Panc1 (cell line): ENCODE results near the gene HNRNPU. TPM values are rescaled to one million over a fixed set of nuclear protein-coding genes. Genes with fewer than 3 reads are reported as not detected.

Experiments used
- ATAC-seq: fragments of 200-7000 bp; cut with Tn5 transposase; 2 replicates; pipeline ENCODE4 v1.9.1; 2020; ENCODE audit warnings: mild to moderate bottlenecking, moderate library complexity
- BruUV-seq: library from RNA; stranded (reverse); fragments of 400-500 nt; replicated peaks from 2 replicates; lab custom pipeline; 2021; lab: Mats Ljungman, UMichigan
- CTCF ChIA-PET: fragments of 300-600 bp; sonication (Branson Sonifier 250); formaldehyde crosslinking; loops from one replicate; lab custom pipeline; 2022; ENCODE audit warnings: antibody characterized with exemption; lab: Charles Lee
- POLR2A ChIA-PET: fragments of 300-600 bp; sonication (Branson Sonifier 250); formaldehyde crosslinking; loops from one replicate; lab custom pipeline; 2022; ENCODE audit warnings: antibody characterized with exemption; lab: Charles Lee
- DNase-seq: peaks from one replicate; pipeline ENCODE4 v3.0.0-alpha.2; 2010; ENCODE audit warnings: low read depth, low spot score
- H3K27ac ChIP-seq: 2 replicates; pipeline ENCODE4 v1.5.1; 2011; ENCODE audit warnings: mild to moderate bottlenecking, low read length, inconsistent platforms
- H3K27me3 ChIP-seq: fragments of 200-500 bp; sonication (Bioruptor generic); 2 replicates; pipeline ENCODE4 v1.6.0; 2014; ENCODE audit warnings: low read length, inconsistent platforms; ENCODE audit not compliant: control insufficient read depth, insufficient read depth
- H3K36me3 ChIP-seq: fragments of 200-500 bp; sonication (Bioruptor generic); 2 replicates; pipeline ENCODE4 v1.5.1; 2014; ENCODE audit warnings: inconsistent platforms, mild to moderate bottlenecking, low read length, moderate library complexity; ENCODE audit not compliant: control insufficient read depth, insufficient read depth
- H3K4me1 ChIP-seq: 2 replicates; pipeline ENCODE4 v1.5.1; 2011; ENCODE audit warnings: inconsistent platforms, mild to moderate bottlenecking, low read length, moderate library complexity; ENCODE audit not compliant: control insufficient read depth, insufficient read depth
- H3K4me3 ChIP-seq, 2 experiments: 2 replicates each; pipeline ENCODE4 v1.5.1; 2011 to 2012; ENCODE audit warnings: low read depth in 2 of 2, low read length in 2 of 2, mild to moderate bottlenecking in 2 of 2, inconsistent platforms in 1 of 2, moderate library complexity in 1 of 2
- H3K9me3 ChIP-seq: fragments of 200-500 bp; sonication (Bioruptor generic); 2 replicates; pipeline ENCODE4 v1.5.1; 2014; ENCODE audit warnings: low read depth, mild to moderate bottlenecking, inconsistent platforms, low read length, moderate library complexity; ENCODE audit not compliant: control insufficient read depth, insufficient read depth
- CTCF ChIP-seq: fragments of 450-650 bp; IDR thresholded peaks from 2 replicates; pipeline ENCODE4 v1.5.1; 2017; ENCODE audit warnings: mild to moderate bottlenecking
- POLR2AphosphoS5 ChIP-seq: IDR thresholded peaks from 2 replicates; pipeline ENCODE4 v1.6.1; 2012; ENCODE audit warnings: mild to moderate bottlenecking, low read depth, low read length, moderate library complexity
- REST ChIP-seq, 2 experiments: IDR thresholded peaks; 2 replicates each; pipeline ENCODE4 v1.6.1; 2011 to 2012; ENCODE audit warnings: low read depth in 2 of 2, control low read depth in 1 of 2, low read length in 1 of 2, mild to moderate bottlenecking in 1 of 2, moderate library complexity in 1 of 2; ENCODE audit not compliant: insufficient read depth in 1 of 2
- SIN3A ChIP-seq: IDR thresholded peaks from 2 replicates; pipeline ENCODE4 v1.6.1; 2012; ENCODE audit warnings: low read depth, mild to moderate bottlenecking, low read length, moderate library complexity, borderline replicate concordance; ENCODE audit not compliant: insufficient read depth
- TCF7L2 ChIP-seq: IDR thresholded peaks from 2 replicates; pipeline ENCODE4 v1.6.1; 2011; ENCODE audit warnings: mild to moderate bottlenecking, low read depth, low read length, inconsistent platforms
- in situ Hi-C: cut with HindIII; loops from 2 replicates; pipeline ENCODE4 v1.10.0; 2016; ENCODE audit warnings: low sequenced_read_pairs, low pct_unique_long_range_greater_than_20kb
- intact Hi-C: fragments of 100-400 bp; cut with micrococcal nuclease; formaldehyde crosslinking; loops from one replicate; pipeline ENCODE4 v1.10.0; 2022; ENCODE audit not compliant: unreplicated experiment
- total RNA-seq: library from RNA; stranded (reverse); gene quantifications from one replicate; pipeline ENCODE4 v1.2.1, GENCODE V29; 2021; ENCODE audit not compliant: unreplicated experiment

The HNRNPU gene
- total RNA-seq, 1 experiment from 2014 or later, result 361 TPM

DNA sequence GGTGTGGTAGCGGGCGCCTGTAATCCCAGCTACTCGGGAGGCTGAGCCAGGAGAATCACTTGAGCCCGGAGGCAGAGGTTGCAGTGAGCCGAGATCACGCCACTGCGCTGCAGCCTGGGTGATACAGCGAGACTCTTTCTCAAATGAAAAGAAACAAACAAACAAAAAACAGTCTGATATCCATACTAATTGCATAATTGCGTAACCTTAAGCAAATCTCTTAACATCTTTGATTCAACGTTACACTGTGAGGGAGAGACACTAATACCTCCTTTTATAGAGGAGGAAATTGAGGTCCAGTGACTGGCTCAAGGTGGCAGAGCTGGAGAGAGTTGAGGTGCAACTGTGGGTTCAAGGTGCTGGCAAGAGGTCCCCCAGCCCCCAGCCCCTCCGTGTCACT lies 41.5 kb downstream of the HNRNPU start:
- ATAC-seq (no peak), DNase-seq (no peak)
- ChIA-PET POLR2A (no interaction called here), CTCF (no interaction called here)
- Histone ChIP-seq H3K4me1 (no peaks in the 10 kb centered on the region), H3K27ac (no peak overlapping the region), H3K4me3 (no peak overlapping the region), H3K27me3 (no peaks in the 10 kb centered on the region), H3K9me3 (no peaks in the 10 kb centered on the region), H3K36me3 (no peaks in the 10 kb centered on the region)
- no peak for TF ChIP-seq TCF7L2
- TF ChIP-seq POLR2AphosphoS5, result no peak
- TF ChIP-seq REST (IDR thresholded peaks at IDR 0.05; ENCODE audit: insufficient read depth in 1 of 2, low read depth in 2 of 2, low read length in 1 of 2), result no peak
- no peak for TF ChIP-seq CTCF
- no peak for TF ChIP-seq SIN3A
- intact Hi-C loops, result no loop called here
- in situ Hi-C loops, result no loop called here
- no TSS peak for BruUV-seq

- intact Hi-C loops (no loop called here), in situ Hi-C loops (no loop called here)
- POLR2A ChIA-PET, result no interaction called here
- no peak overlapping the region for H3K27ac ChIP-seq
- H3K9me3 ChIP-seq, result no peaks in the 10 kb centered on the region
- no peaks in the 10 kb centered on the region for H3K4me1 ChIP-seq
- TF ChIP-seq CTCF, result no peak
- TF ChIP-seq REST (IDR thresholded peaks at IDR 0.05; ENCODE audit: insufficient read depth in 1 of 2, low read depth in 2 of 2, low read length in 1 of 2), result no peak
- no peak for TF ChIP-seq SIN3A
- TF ChIP-seq TCF7L2, result no peak
- no peak for TF ChIP-seq POLR2AphosphoS5
- CTCF ChIA-PET, result no interaction called here
- ATAC-seq (no peak), DNase-seq (no peak)
- no peak overlapping the region for H3K4me3 ChIP-seq
- no peaks in the 10 kb centered on the region for H3K27me3 ChIP-seq
- BruUV-seq, result no TSS peak
- H3K36me3 ChIP-seq, result no peaks in the 10 kb centered on the region
Observed at GRCh38 chr1:244821134-244821533, 43.2 kb downstream of the HNRNPU start.
